ENCODE measurements around the gene NPR3.

GRCh38 chr5:32790411-32790951, 79.4 kb downstream of the NPR3 start:
- TF ChIP-seq EP300 (IDR thresholded peaks at IDR 0.05), result no peak
- no peak for TF ChIP-seq POLR2A (IDR thresholded peaks at IDR 0.05)

Measured in ovary (tissue), 1 donor.